Measurements from ENCODE around the gene DICER1.

The DICER1 gene

GRCh38 chr14:95045836-95046430 lies 111.4 kb downstream of the DICER1 start:
- Histone ChIP-seq H2AK5ac (ENCODE audit: low read depth, low read length) (peak overlapping the region; percentile 77), H3K4ac (ENCODE audit: low read length) (no peak overlapping the region), H3K23ac (ENCODE audit: low read depth, low read length, poor library complexity) (no peak overlapping the region), H3K27ac (replicated peaks; ENCODE audit: low read length) (no peak overlapping the region), H2BK12ac (ENCODE audit: low read length) (no peak overlapping the region), H3K9me3 (replicated peaks in 1 of 2; ENCODE audit: control insufficient read depth in 2 of 2, insufficient read depth in 1 of 2, low read depth in 1 of 2, low read length in 2 of 2) (no peaks in the 10 kb centered on the region), H2BK15ac (ENCODE audit: low read length) (peak overlapping the region; percentile 46), H3K4me1 (ENCODE audit: control insufficient read depth in 2 of 2, insufficient read depth in 1 of 2, low read depth in 1 of 2, low read length in 2 of 2) (peaks cover 0 to 9% of the 10 kb centered on the region in 2 donors), H2BK5ac (ENCODE audit: low read length) (no peak overlapping the region), H3K4me3 (ENCODE audit: low read length in 2 of 2) (no peak overlapping the region), H2BK120ac (ENCODE audit: low read depth, low read length) (no peak overlapping the region), H3K4me2 (ENCODE audit: insufficient read depth, low read length, poor library complexity, severe bottlenecking) (no peak overlapping the region), H3K27me3 (ENCODE audit: control insufficient read depth in 3 of 3, insufficient read depth in 3 of 3, low read depth in 1 of 3, low read length in 3 of 3) (peaks cover 0 to 42% (median 0%) of the 10 kb centered on the region in 3 experiments), H3K79me1 (ENCODE audit: low read depth, low read length) (no peaks in the 10 kb centered on the region), H3K14ac (ENCODE audit: low read length) (peak overlapping the region; percentile 44), H3K36me3 (replicated peaks in 1 of 2; ENCODE audit: control insufficient read depth in 2 of 2, insufficient read depth in 2 of 2, low read length in 2 of 2) (no peaks in the 10 kb centered on the region), H4K8ac (ENCODE audit: low read depth, low read length) (no peak overlapping the region), H2AFZ (ENCODE audit: low read length) (no peak overlapping the region), H4K91ac (ENCODE audit: low read depth, low read length, poor library complexity) (no peak overlapping the region), H3K18ac (ENCODE audit: low read length) (peak overlapping the region; percentile 44), H3K9ac (ENCODE audit: low read depth, low read length, poor library complexity) (no peak overlapping the region)
- no peak for DNase-seq (ENCODE audit: low spot score)
- no CpG with 5 or more reads among the region's 15 CpGs for WGBS, 2 donors (ENCODE audit: extremely low coverage in 2 of 2, insufficient read length in 2 of 2, insufficient replicate concordance in 1 of 2)

- Histone ChIP-seq H3K9me3 (replicated peaks in 1 of 2; ENCODE audit: control insufficient read depth in 2 of 2, insufficient read depth in 1 of 2, low read depth in 1 of 2, low read length in 2 of 2) (no peaks in the 10 kb centered on the region), H3K14ac (ENCODE audit: low read length) (no peak overlapping the region), H3K27ac (replicated peaks; ENCODE audit: low read length) (no peak overlapping the region), H3K4me3 (ENCODE audit: low read length in 2 of 2) (no peak overlapping the region), H3K36me3 (replicated peaks in 1 of 2; ENCODE audit: control insufficient read depth in 2 of 2, insufficient read depth in 2 of 2, low read length in 2 of 2) (no peaks in the 10 kb centered on the region), H4K8ac (ENCODE audit: low read depth, low read length) (no peak overlapping the region), H2BK12ac (ENCODE audit: low read length) (no peak overlapping the region), H3K79me1 (ENCODE audit: low read depth, low read length) (no peaks in the 10 kb centered on the region), H3K4me2 (ENCODE audit: insufficient read depth, low read length, poor library complexity, severe bottlenecking) (no peak overlapping the region), H3K23ac (ENCODE audit: low read depth, low read length, poor library complexity) (no peak overlapping the region), H3K4ac (ENCODE audit: low read length) (no peak overlapping the region), H2AK5ac (ENCODE audit: low read depth, low read length) (peak overlapping the region; percentile 40), H3K27me3 (ENCODE audit: control insufficient read depth in 3 of 3, insufficient read depth in 3 of 3, low read depth in 1 of 3, low read length in 3 of 3) (peaks cover 0 to 45% (median 0%) of the 10 kb centered on the region in 3 experiments), H3K18ac (ENCODE audit: low read length) (peak overlapping the region; percentile 46), H3K9ac (ENCODE audit: low read depth, low read length, poor library complexity) (no peak overlapping the region), H2AFZ (ENCODE audit: low read length) (no peak overlapping the region), H2BK120ac (ENCODE audit: low read depth, low read length) (no peak overlapping the region), H3K4me1 (ENCODE audit: control insufficient read depth in 2 of 2, insufficient read depth in 1 of 2, low read depth in 1 of 2, low read length in 2 of 2) (peaks cover 0 to 9% of the 10 kb centered on the region in 2 donors), H2BK15ac (ENCODE audit: low read length) (no peak overlapping the region), H2BK5ac (ENCODE audit: low read length) (no peak overlapping the region), H4K91ac (ENCODE audit: low read depth, low read length, poor library complexity) (no peak overlapping the region)
- no peak for DNase-seq (ENCODE audit: low spot score)
- WGBS, 2 donors (ENCODE audit: extremely low coverage in 2 of 2, insufficient read length in 2 of 2, insufficient replicate concordance in 1 of 2): no CpG with 5 or more reads among the region's 13 CpGs
These were observed 112.1 kb downstream of the DICER1 start for GRCh38 chr14:95045106-95045701.

- Histone ChIP-seq H2AK5ac (ENCODE audit: low read depth, low read length) (peak overlapping the region; percentile 53), H3K4me2 (ENCODE audit: insufficient read depth, low read length, poor library complexity, severe bottlenecking) (no peak overlapping the region), H3K27ac (replicated peaks; ENCODE audit: low read length) (no peak overlapping the region), H2BK12ac (ENCODE audit: low read length) (no peak overlapping the region), H3K4ac (ENCODE audit: low read length) (no peak overlapping the region), H3K14ac (ENCODE audit: low read length) (no peak overlapping the region), H4K91ac (ENCODE audit: low read depth, low read length, poor library complexity) (no peak overlapping the region), H2BK15ac (ENCODE audit: low read length) (no peak overlapping the region), H2BK5ac (ENCODE audit: low read length) (no peak overlapping the region), H3K9me3 (replicated peaks in 1 of 2; ENCODE audit: control insufficient read depth in 2 of 2, insufficient read depth in 1 of 2, low read depth in 1 of 2, low read length in 2 of 2) (no peaks in the 10 kb centered on the region), H3K4me3 (ENCODE audit: low read length in 2 of 2) (no peak overlapping the region), H4K8ac (ENCODE audit: low read depth, low read length) (no peak overlapping the region), H3K18ac (ENCODE audit: low read length) (peak overlapping the region; percentile 6), H3K27me3 (ENCODE audit: control insufficient read depth in 3 of 3, insufficient read depth in 3 of 3, low read depth in 1 of 3, low read length in 3 of 3) (peaks cover 0 to 51% (median 0%) of the 10 kb centered on the region in 3 experiments), H2AFZ (ENCODE audit: low read length) (no peak overlapping the region), H3K9ac (ENCODE audit: low read depth, low read length, poor library complexity) (no peak overlapping the region), H2BK120ac (ENCODE audit: low read depth, low read length) (no peak overlapping the region), H3K79me1 (ENCODE audit: low read depth, low read length) (no peaks in the 10 kb centered on the region), H3K23ac (ENCODE audit: low read depth, low read length, poor library complexity) (no peak overlapping the region), H3K4me1 (ENCODE audit: control insufficient read depth in 2 of 2, insufficient read depth in 1 of 2, low read depth in 1 of 2, low read length in 2 of 2) (peaks cover 0 to 9% of the 10 kb centered on the region in 2 donors), H3K36me3 (replicated peaks in 1 of 2; ENCODE audit: control insufficient read depth in 2 of 2, insufficient read depth in 2 of 2, low read length in 2 of 2) (no peaks in the 10 kb centered on the region)
- WGBS, 2 donors (ENCODE audit: extremely low coverage in 2 of 2, insufficient read length in 2 of 2, insufficient replicate concordance in 1 of 2): no CpG with 5 or more reads among the region's 17 CpGs
- no peak for DNase-seq (ENCODE audit: low spot score)
These were observed 112.7 kb downstream of the DICER1 start for GRCh38 chr14:95044463-95045105.

- no peak for DNase-seq (ENCODE audit: low spot score)
These were observed 113.4 kb downstream of the DICER1 start for GRCh38 chr14:95043732-95044462.

More at GRCh38 chr14:95043732-95044462, 113.4 kb downstream of the DICER1 start:
- Histone ChIP-seq H2BK12ac (ENCODE audit: low read length) (no peak overlapping the region), H3K9me3 (replicated peaks in 1 of 2; ENCODE audit: control insufficient read depth in 2 of 2, insufficient read depth in 1 of 2, low read depth in 1 of 2, low read length in 2 of 2) (no peaks in the 10 kb centered on the region), H3K36me3 (replicated peaks in 1 of 2; ENCODE audit: control insufficient read depth in 2 of 2, insufficient read depth in 2 of 2, low read length in 2 of 2) (no peaks in the 10 kb centered on the region), H3K27ac (replicated peaks; ENCODE audit: low read length) (no peak overlapping the region), H3K9ac (ENCODE audit: low read depth, low read length, poor library complexity) (no peak overlapping the region), H2BK120ac (ENCODE audit: low read depth, low read length) (no peak overlapping the region), H2AFZ (ENCODE audit: low read length) (no peak overlapping the region), H4K8ac (ENCODE audit: low read depth, low read length) (no peak overlapping the region), H2BK5ac (ENCODE audit: low read length) (no peak overlapping the region), H3K79me1 (ENCODE audit: low read depth, low read length) (no peaks in the 10 kb centered on the region), H2AK5ac (ENCODE audit: low read depth, low read length) (peak overlapping the region; percentile 53), H4K91ac (ENCODE audit: low read depth, low read length, poor library complexity) (no peak overlapping the region), H3K4me1 (ENCODE audit: control insufficient read depth in 2 of 2, insufficient read depth in 1 of 2, low read depth in 1 of 2, low read length in 2 of 2) (peaks cover 0 to 9% of the 10 kb centered on the region in 2 donors), H3K4me2 (ENCODE audit: insufficient read depth, low read length, poor library complexity, severe bottlenecking) (no peak overlapping the region), H2BK15ac (ENCODE audit: low read length) (no peak overlapping the region), H3K4me3 (ENCODE audit: low read length in 2 of 2) (peak overlapping the region in 1 of 2 donors; percentile 34), H3K27me3 (ENCODE audit: control insufficient read depth in 3 of 3, insufficient read depth in 3 of 3, low read depth in 1 of 3, low read length in 3 of 3) (peaks cover 0 to 55% (median 0%) of the 10 kb centered on the region in 3 experiments), H3K4ac (ENCODE audit: low read length) (no peak overlapping the region), H3K18ac (ENCODE audit: low read length) (peak overlapping the region; percentile 28), H3K23ac (ENCODE audit: low read depth, low read length, poor library complexity) (no peak overlapping the region), H3K14ac (ENCODE audit: low read length) (no peak overlapping the region)
- no CpG with 5 or more reads among the region's 17 CpGs for WGBS, 2 donors (ENCODE audit: extremely low coverage in 2 of 2, insufficient read length in 2 of 2, insufficient replicate concordance in 1 of 2)

All from neuronal stem cell (in vitro differentiated cells).